H1 (cell line): ENCODE data around the gene ARL5A.

Experiments
- EP300 ChIP-seq, 2 experiments: IDR thresholded peaks; 1 replicate in 1 of 2; 2 replicates in 1 of 2; pipeline ENCODE4 v1.6.1; 2011 to 2012; ENCODE audit warnings: low read depth in 2 of 2, low read length in 2 of 2, mild to moderate bottlenecking in 2 of 2, borderline replicate concordance in 1 of 2, inconsistent platforms in 1 of 2, moderate library complexity in 1 of 2
- HDAC2 ChIP-seq, 2 experiments: fragments of 300-600 bp in 1 of 2; sonication (generic) in 1 of 2; IDR thresholded peaks; 2 replicates each; pipeline ENCODE4 v1.6.1; 2011 to 2012; ENCODE audit warnings: low read depth in 2 of 2, low read length in 2 of 2, mild to moderate bottlenecking in 2 of 2, moderate library complexity in 2 of 2, borderline replicate concordance in 1 of 2, inconsistent platforms in 1 of 2
- PHF8 ChIP-seq: fragments of 200-600 bp; sonication (generic); conservative IDR thresholded peaks from 2 replicates; pipeline ENCODE4 v1.7.1; 2012; ENCODE audit warnings: low read depth, mild to moderate bottlenecking, inconsistent platforms, low read length, moderate library complexity
- POLR2A ChIP-seq, 2 experiments: IDR thresholded peaks; 1 replicate in 1 of 2; 2 replicates in 1 of 2; pipeline ENCODE4 v1.6.1; 2011; ENCODE audit warnings: low read depth in 2 of 2, low read length in 2 of 2, mild to moderate bottlenecking in 2 of 2; ENCODE audit errors: control extremely low read depth in 1 of 2
- POLR2AphosphoS5 ChIP-seq: IDR thresholded peaks from 2 replicates; pipeline ENCODE4 v1.6.1; 2011; ENCODE audit warnings: low read depth, low read length
- TF ChIP-seq, protein P1 (sequence below), 3 experiments: IDR thresholded peaks; 1 replicate in 2 of 3; 2 replicates in 1 of 3; pipeline versions ENCODE4 v1.5.1 to v1.6.1; 2011; ENCODE audit warnings: low read length in 3 of 3, mild to moderate bottlenecking in 3 of 3, inconsistent platforms in 2 of 3, low read depth in 1 of 3, moderate library complexity in 1 of 3; ENCODE audit not compliant: insufficient read depth in 1 of 3; ENCODE audit errors: control extremely low read depth in 1 of 3

DNA sequence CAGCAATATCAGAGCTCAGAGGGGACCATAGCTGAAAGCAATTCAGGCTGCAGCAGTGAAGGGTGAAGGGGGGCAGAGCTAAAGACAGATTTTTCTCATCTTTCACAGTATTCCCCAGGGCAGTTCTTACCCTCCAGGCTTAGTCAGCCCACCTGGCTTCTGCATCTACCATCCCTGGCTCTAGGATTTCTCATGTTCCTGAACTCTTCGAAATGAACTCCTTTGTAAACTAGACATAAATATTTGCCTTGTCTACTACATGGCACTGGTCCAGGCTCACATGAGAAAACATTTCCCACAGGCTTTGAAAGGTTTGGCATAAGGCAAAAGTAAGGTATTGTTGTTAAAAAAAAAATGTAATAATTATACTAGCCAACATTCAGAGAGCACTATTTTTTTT, 70.4 kb downstream of the ARL5A start:
- TF ChIP-seq EP300 (IDR thresholded peaks at IDR 0.05; ENCODE audit: borderline replicate concordance in 1 of 2, low read depth in 2 of 2, low read length in 2 of 2) (no peak), POLR2AphosphoS5 (no peak), HDAC2 (IDR thresholded peaks at IDR 0.05; ENCODE audit: borderline replicate concordance in 1 of 2, low read depth in 2 of 2, low read length in 2 of 2) (no peak), POLR2A (IDR thresholded peaks at IDR 0.05; ENCODE audit: control extremely low read depth in 1 of 2, low read depth in 2 of 2, low read length in 2 of 2) (no peak), PHF8 (no peak)
- TF ChIP-seq, protein P1, sequence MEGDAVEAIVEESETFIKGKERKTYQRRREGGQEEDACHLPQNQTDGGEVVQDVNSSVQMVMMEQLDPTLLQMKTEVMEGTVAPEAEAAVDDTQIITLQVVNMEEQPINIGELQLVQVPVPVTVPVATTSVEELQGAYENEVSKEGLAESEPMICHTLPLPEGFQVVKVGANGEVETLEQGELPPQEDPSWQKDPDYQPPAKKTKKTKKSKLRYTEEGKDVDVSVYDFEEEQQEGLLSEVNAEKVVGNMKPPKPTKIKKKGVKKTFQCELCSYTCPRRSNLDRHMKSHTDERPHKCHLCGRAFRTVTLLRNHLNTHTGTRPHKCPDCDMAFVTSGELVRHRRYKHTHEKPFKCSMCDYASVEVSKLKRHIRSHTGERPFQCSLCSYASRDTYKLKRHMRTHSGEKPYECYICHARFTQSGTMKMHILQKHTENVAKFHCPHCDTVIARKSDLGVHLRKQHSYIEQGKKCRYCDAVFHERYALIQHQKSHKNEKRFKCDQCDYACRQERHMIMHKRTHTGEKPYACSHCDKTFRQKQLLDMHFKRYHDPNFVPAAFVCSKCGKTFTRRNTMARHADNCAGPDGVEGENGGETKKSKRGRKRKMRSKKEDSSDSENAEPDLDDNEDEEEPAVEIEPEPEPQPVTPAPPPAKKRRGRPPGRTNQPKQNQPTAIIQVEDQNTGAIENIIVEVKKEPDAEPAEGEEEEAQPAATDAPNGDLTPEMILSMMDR (IDR thresholded peaks at IDR 0.05; ENCODE audit: control extremely low read depth in 1 of 3, insufficient read depth in 1 of 3, low read depth in 1 of 3, low read length in 3 of 3), result no peak
